Medulla oblongata (tissue), 1 donor: Measurements from ENCODE around the gene SPARCL1.
A peak's percentile ranks its signal among the peaks of the same experiment; 100 is the strongest.
"Not testable (repeated sequence)": the region's sequence is repeated elsewhere in the genome, so short reads cannot be mapped to it uniquely, and the experiment has no call there.

ENCODE experiments used
- DNase-seq: peaks from one replicate; pipeline ENCODE4 v3.0.0-alpha.2; 2015; ENCODE audit errors: extremely low spot score

Gene SPARCL1, protein sequence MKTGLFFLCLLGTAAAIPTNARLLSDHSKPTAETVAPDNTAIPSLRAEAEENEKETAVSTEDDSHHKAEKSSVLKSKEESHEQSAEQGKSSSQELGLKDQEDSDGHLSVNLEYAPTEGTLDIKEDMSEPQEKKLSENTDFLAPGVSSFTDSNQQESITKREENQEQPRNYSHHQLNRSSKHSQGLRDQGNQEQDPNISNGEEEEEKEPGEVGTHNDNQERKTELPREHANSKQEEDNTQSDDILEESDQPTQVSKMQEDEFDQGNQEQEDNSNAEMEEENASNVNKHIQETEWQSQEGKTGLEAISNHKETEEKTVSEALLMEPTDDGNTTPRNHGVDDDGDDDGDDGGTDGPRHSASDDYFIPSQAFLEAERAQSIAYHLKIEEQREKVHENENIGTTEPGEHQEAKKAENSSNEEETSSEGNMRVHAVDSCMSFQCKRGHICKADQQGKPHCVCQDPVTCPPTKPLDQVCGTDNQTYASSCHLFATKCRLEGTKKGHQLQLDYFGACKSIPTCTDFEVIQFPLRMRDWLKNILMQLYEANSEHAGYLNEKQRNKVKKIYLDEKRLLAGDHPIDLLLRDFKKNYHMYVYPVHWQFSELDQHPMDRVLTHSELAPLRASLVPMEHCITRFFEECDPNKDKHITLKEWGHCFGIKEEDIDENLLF

DNA sequence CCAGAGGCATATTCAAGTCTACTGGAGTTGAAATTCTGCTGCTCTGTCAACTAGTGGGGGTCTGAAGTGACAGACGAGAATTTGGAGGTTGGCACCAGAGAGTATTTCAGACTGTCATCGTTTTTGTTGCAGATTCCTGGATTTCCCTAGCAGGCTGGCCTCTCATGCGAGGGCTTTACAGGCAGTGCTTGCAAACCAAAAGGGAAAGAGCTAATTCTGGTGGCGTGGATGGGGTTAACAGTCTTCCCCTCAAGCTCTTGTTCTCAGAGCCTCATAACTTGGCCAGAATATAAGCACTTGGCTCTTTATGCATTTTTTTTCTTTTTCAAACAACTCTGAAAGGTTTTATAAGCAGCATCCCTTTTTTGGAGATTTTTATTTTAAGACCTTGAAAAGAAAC, at the start of gene SPARCL1:
TSS of gene SPARCL1 (minus strand) at position 190 of the 400 bp plus-strand sequence. CDS start 29,802 bp downstream, outside the sequence.
- peak; percentile 50 for DNase-seq

- no peak for DNase-seq
Measured at GRCh38 chr4:87575983-87576382, 46.8 kb upstream of the SPARCL1 start.

GRCh38 chr4:87575408-87575807, 46.2 kb upstream of the SPARCL1 start:
- DNase-seq, result no peak

- no peak for DNase-seq
Measured at GRCh38 chr4:87574996-87575395, 45.8 kb upstream of the SPARCL1 start.

- DNase-seq, result not testable (repeated sequence)
Measured at GRCh38 chr4:87574376-87574775, 45.2 kb upstream of the SPARCL1 start.

GRCh38 chr4:87570290-87570805, 41.2 kb upstream of the SPARCL1 start:
- no peak for DNase-seq

- no peak for DNase-seq
Measured at GRCh38 chr4:87567191-87567590, 38.0 kb upstream of the SPARCL1 start.

GRCh38 chr4:87566276-87566675, 37.1 kb upstream of the SPARCL1 start:
- no peak for DNase-seq

DNA sequence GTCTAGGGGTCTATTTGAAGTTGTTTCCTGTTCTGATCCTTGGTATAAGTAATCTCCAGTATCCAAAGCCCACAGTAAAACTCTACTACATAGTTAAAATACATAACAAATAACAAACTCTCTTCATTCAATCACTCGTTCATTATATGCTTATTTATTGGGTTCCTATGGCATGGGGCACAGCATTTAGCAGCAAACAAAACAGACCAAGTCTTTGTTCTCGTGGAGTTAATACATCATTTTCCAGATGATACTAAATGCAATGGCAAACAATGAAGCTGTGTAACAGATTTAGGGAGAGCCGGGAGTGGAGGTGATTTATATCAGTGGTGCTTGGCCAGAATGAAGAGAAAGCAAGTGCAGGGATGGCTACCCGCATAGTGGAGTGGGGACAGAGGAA, 36.6 kb upstream of the SPARCL1 start:
- DNase-seq, result no peak

- no peak for DNase-seq
Measured at GRCh38 chr4:87560802-87561201, 31.6 kb upstream of the SPARCL1 start.

- no peak for DNase-seq
Measured at GRCh38 chr4:87559090-87559837, 30.1 kb upstream of the SPARCL1 start.

DNA sequence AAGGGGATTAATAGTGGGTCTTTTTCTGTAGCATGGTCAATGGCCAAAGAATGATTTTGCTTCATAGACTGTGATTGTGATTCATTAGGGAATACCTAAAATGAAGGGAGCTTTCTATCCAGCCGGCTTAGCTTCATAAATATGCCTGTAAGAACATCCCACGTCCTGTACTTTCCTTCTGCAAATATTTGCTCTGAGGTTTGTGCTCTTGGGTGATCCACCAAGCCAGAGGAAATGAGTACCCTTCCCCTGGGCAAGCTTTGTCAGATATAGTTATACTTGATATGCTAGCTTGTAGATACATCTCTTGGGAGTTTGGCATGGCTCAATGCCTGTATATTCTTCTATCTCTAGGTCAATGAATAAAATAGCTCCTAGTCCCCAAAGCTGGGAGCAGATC, 28.2 kb upstream of the SPARCL1 start:
- no peak for DNase-seq

DNA sequence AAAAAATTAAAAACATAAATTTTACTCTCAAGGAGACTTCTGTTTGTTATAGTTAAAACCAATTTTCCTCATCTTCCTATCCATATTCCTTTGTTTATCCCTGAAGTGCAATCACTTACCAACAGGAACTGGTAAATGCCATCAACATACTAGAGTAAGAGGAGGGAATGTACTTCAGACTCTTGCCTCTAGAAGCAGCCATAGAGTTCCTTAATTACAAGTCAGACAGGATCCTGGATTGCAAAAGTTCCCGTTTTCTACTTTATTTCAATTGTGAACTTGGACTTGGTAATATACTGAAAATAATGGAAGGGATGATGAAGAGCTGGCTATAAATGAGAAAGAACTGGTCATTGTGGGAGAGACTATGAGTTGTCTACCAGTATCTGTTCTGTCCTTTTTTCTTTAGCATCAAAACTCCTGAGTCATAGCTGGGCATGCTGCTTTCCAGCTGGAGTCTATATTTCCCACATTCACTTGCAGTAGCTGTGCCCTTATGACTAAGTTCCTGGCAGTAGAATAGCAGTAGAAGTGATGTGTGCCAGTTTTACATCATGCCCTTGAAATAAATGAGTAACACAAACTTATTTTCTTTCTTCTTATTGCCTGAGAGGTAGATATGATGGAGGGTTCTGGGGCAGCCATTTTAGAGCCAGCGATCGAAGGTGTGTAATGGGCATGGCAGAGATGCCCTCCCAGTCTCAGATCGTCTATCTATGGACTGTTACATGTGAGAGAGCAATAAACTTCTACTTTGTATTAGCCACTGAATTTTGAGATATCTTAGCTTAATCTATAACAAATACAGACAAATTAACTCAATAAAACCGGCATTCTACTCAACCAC, 26.8 kb upstream of the SPARCL1 start:
- DNase-seq, result no peak

DNA sequence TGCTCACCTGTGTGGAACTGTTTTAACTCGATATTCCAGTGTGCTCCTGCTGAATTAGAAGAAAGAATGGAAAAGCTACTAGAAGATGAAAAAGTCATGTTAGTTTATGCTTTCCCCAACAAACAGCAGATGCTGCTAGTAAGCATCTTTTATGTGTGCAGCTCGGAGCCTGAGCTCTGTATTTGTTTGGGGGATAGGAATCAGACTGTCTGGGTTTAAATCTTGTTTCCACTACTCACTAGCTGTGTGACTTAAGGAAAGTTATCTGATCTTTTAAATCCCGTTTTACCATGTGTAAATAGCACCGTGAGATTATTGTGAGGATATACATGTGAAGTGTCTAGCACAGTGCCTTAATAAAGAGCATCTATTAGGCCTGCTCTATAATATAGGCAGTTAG, 24.0 kb upstream of the SPARCL1 start:
- DNase-seq, result no peak

- no peak for DNase-seq
Measured at GRCh38 chr4:87551361-87551760, 22.2 kb upstream of the SPARCL1 start.

DNA sequence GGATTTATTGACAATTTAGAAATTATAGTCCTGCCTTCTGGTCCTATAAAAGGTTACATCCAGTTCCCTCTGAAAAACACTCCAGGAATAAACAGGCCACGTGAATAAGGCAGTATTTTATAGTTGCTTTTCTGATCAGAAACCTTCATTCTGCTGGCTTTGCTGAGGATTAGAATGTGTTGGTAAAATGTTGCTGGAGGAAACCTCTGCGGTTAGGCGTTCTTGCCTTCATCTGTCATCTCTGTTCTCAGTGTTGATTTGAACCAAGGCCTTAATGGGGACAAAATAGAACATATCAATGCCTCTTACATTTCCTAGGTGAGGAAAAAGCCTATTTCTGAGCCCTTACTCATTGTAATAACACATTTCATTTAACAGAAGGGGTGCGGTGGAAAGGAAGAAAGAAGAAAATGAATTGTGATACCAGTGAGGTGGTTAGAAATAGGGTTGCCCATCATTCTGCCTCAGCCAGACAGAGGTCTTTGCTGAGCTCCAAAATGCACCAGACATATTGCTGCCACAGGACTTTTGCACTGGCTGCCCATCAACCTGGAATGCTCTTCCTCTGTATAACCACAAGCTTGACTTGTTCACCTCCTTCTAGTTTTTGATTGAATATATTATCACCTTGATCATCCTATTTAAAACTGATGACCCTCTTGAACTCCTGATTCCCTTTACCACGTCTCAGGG, 18.0 kb upstream of the SPARCL1 start:
- DNase-seq, result no peak

GRCh38 chr4:87545052-87545451, 15.9 kb upstream of the SPARCL1 start:
- DNase-seq, result no peak

DNA sequence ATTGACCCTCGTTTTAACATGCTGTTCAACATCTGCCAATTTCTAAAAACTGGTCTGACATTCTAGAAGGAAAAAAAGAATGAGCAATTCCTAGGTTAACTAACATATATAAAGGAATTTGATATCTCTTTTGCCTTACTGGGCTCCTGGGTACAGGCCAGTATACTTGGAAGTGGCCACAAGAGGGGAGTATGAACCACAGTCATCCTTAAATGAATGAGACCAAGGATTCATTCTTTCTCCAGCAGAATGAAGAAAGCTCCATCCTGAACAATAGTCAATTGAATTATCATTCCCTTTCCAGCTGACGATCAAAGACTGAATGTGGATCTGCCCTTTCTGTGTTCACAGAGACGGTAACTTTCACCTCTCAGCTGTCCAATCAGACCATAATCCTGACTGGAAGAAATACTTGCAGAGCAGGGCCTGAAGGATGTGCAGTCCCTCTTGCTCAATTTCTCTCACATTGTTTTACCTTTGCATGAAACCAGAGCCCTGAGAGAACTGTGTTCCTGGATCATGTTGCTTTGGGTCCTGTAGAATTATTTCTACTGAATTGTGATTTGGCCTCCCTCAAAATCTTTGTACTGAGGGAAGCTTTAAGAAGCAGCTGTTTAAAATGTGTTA, 14.8 kb upstream of the SPARCL1 start:
- DNase-seq, result peak; percentile 84

GRCh38 chr4:87542734-87543312, 13.6 kb upstream of the SPARCL1 start:
- DNase-seq, result no peak
